Duodenal mucosa (tissue), 2 donors: ENCODE results near the gene MOV10L1.
"Not testable (repeated sequence)": the region's sequence is repeated elsewhere in the genome, so short reads cannot be mapped to it uniquely, and the experiment has no call there.

Source experiments
- H3K27ac ChIP-seq: one replicate; pipeline ENCODE4 v1.7.0; 2013; ENCODE audit warnings: low read depth, low read length
- H3K27me3 ChIP-seq, 2 donors: one replicate each; pipeline ENCODE4 v1.7.0; 2013; ENCODE audit warnings: low read length in 2 of 2, control low read depth in 1 of 2; ENCODE audit not compliant: insufficient read depth in 2 of 2, control insufficient read depth in 1 of 2
- H3K36me3 ChIP-seq, 2 donors: one replicate each; pipeline ENCODE4 v1.7.0; 2013; ENCODE audit warnings: low read length in 2 of 2, control low read depth in 1 of 2; ENCODE audit not compliant: insufficient read depth in 2 of 2, control insufficient read depth in 1 of 2
- H3K4me1 ChIP-seq, 2 donors: one replicate each; pipeline ENCODE4 v1.7.0; 2013; ENCODE audit warnings: low read length in 2 of 2, control low read depth in 1 of 2; ENCODE audit not compliant: insufficient read depth in 2 of 2, control insufficient read depth in 1 of 2
- H3K4me3 ChIP-seq, 2 donors: one replicate each; pipeline ENCODE4 v1.7.0; 2013; ENCODE audit warnings: low read length in 2 of 2, low read depth in 1 of 2
- H3K9ac ChIP-seq, 2 donors: one replicate each; pipeline ENCODE4 v1.7.0; 2013; ENCODE audit warnings: low read length in 2 of 2, low read depth in 1 of 2
- H3K9me3 ChIP-seq, 2 donors: one replicate each; pipeline ENCODE4 v1.7.0; 2013; ENCODE audit warnings: low read length in 2 of 2, control low read depth in 1 of 2; ENCODE audit not compliant: control insufficient read depth in 1 of 2

The MOV10L1 gene

DNA sequence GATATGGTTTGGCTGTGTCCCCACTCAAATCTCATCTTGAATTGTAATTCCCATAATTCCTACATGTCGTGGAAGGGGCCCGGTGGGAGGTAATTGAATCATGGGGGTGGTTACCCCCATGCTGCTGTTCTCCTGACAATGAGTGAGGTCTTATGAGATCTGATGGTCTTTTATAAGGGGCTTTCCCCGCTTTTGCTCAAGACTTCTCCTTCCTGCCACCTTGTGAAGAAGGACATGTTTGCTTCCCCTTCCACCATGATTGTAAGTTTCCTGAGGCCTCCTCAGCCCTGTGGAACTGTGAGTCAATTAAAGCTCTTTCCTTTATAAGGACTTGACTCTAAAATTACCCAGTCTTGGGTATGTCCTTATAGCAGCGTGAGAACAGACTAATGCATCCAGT lies 2.8 kb upstream of the MOV10L1 start:
- not testable (repeated sequence) for H3K36me3 ChIP-seq, H3K27me3 ChIP-seq, H3K9ac ChIP-seq, H3K4me3 ChIP-seq, H3K4me1 ChIP-seq, H3K27ac ChIP-seq, H3K9me3 ChIP-seq

DNA sequence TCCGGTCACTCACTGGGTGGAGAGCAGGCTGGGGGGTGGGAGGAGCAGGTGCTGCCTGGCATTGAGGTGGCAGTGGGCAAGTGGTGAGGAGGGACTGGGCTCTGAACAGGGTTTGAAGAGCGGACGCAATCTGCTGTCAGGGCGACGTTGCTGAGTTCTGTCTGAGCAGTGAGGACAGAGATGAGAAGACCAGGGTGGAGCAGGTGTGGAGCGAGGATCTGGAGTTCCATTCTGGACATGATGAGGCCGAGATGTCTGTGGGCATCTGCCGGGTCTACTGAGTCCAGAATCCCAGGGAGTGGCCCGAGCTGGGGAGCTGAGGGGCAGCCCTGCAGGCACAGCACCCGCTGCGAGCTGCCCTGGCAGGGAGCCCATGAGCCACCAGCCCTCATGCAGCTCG lies 2.2 kb upstream of the MOV10L1 start:
- Histone ChIP-seq H3K4me1 (peaks cover 0 to 5% of the 10 kb centered on the region in 2 donors), H3K4me3 (no peak overlapping the region), H3K27me3 (peaks cover 3 to 9% of the 10 kb centered on the region in 2 donors), H3K36me3 (no peaks in the 10 kb centered on the region), H3K9me3 (no peaks in the 10 kb centered on the region), H3K9ac (no peak overlapping the region), H3K27ac (no peak overlapping the region)

DNA sequence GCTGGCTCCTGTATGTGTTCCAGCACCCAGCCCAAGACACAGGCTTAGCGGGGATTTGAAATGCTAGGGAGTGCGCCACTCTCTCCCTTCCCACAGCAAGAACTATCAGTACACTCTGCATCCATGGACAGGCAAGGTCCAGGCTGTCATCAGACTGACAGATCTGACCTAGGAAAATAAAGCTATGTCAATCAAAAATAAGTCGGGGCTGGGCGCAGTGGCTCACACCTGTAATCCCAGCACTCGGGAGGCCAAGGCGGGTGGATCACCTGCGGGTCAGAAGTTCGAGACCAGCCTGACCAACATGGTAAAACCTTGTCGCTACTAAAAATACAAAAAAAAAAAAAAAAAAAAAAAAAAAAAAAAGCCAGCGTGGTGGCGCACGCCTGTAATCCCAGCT lies 1.7 kb upstream of the MOV10L1 start:
- H3K27me3 ChIP-seq, result peaks cover 3 to 9% of the 10 kb centered on the region in 2 donors
- peaks cover 0 to 3% of the 10 kb centered on the region in 2 donors for H3K4me1 ChIP-seq
- H3K4me3 ChIP-seq, result no peak overlapping the region
- no peaks in the 10 kb centered on the region for H3K9me3 ChIP-seq
- no peak overlapping the region for H3K9ac ChIP-seq
- H3K27ac ChIP-seq, result no peak overlapping the region
- no peaks in the 10 kb centered on the region for H3K36me3 ChIP-seq

DNA sequence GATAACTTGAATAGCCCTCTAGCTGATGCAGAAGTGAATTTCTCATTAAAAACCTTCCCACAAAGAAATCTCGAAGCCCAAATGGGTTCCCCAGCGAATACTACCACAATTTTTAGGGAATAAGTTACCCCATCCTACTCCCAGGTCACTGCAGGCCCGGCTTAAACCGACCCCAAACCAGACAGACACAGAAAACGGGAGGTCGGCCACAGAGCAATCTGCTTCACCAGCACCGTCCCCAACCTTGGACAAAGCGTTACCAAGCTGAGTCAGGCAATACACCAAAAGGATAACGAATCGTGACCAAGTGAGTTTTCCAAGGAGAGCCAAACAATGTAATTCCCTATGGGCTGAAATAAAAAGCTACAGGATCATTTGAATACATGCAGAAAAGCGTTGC lies 575 bp upstream of the MOV10L1 start:
- Histone ChIP-seq H3K4me1 (no peaks in the 10 kb centered on the region), H3K36me3 (no peaks in the 10 kb centered on the region), H3K9ac (no peak overlapping the region), H3K27ac (no peak overlapping the region), H3K9me3 (no peaks in the 10 kb centered on the region), H3K4me3 (no peak overlapping the region), H3K27me3 (peaks cover 4 to 9% of the 10 kb centered on the region in 2 donors)

DNA sequence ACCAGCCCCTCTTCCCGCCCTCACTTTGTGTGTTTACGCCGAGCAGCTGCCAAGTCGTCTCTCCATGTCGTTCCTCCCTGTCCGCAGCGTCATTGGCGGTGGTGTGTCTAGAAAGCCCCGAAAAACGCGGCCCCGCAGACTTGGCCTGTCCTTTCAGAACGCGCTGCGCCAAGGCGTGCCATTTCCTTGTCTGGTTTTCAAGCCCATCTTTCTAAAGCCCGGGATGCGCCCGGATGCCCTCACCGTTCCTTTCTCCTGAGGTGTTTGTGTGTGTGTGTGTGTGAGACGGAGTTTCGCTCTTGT lies 557 bp downstream of the MOV10L1 start:
- Histone ChIP-seq H3K27me3 (peaks cover 4 to 7% of the 10 kb centered on the region in 2 donors), H3K4me1 (no peaks in the 10 kb centered on the region), H3K4me3 (no peak overlapping the region), H3K9ac (no peak overlapping the region), H3K36me3 (no peaks in the 10 kb centered on the region), H3K27ac (no peak overlapping the region), H3K9me3 (no peaks in the 10 kb centered on the region)

DNA sequence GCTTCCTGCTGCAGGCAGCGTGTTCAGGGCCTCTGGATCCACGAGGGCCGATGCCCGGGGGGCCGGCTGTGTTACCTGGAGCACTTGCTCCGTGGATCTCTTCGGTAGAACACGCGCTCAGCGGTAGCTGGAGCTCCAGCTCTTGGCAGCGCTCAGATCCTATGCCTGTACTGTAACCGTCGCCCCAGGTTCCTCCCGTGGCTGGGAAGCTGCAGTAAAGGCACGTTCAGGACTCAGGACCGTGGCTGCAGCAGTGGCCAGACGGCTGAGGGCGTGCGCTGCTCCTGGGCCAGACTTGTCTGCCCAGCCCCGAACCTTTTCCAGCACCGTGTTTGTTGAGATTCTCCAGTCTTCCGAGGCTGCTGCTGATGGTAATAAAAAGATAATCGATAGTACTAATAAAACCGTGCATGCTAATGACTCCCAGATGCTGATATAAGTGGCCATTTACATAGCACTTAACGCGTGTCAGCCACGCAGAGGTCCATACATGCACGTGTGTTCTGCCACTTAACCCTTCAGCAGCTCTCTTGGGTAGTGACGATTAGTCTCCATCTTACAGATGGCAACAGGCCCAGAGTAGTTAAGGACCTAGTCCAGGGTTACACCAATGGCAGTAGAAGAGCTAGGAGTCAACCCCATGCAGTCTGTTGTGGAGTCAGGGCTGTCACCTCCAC lies 1.4 kb downstream of the MOV10L1 start:
- Histone ChIP-seq H3K36me3 (no peaks in the 10 kb centered on the region), H3K4me1 (no peaks in the 10 kb centered on the region), H3K9ac (no peak overlapping the region), H3K27me3 (peaks cover 4% of the 10 kb centered on the region in 2 donors), H3K27ac (no peak overlapping the region), H3K9me3 (no peaks in the 10 kb centered on the region), H3K4me3 (no peak overlapping the region)

DNA sequence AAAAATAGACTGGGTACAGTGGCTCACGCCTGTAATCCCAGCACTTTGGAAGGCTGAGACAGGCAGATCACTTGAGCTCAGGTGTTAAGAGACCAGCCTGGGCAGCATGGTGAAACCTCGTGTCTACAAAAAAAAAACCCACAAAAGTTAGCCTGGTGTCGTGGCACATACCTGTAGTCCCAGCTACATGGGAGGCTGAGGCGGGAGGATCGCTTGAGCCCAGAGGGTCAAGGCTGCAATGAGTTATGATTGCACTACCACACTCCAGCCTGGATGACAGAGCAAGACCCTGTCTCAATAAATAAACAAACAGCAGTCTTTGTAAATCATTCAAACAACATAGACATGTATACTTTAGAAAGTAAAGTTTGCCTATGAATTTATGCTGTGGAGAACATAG lies 2.5 kb downstream of the MOV10L1 start:
- Histone ChIP-seq H3K27me3 (peaks cover 4 to 8% of the 10 kb centered on the region in 2 donors), H3K4me3 (no peak overlapping the region)

DNA sequence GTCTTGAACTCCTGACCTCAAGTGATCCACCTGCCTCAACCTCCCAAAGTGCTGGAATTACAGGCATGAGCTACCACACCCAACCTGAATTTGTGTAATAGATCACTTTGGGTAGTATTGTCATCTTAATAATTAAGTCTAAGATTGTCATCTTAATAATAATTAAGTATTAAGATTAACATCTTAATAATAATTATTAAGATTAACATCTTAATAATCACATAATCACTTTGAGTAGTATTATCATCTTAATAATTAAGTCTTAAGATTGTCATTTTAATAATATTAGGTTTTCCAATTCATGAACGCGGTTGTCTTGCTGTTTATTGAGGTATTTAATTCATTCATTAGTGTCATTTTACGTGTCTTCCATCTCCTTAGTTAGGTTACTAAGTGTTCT lies 8.2 kb downstream of the MOV10L1 start:
- H3K4me3 ChIP-seq, result no peak overlapping the region
- H3K9me3 ChIP-seq, result no peaks in the 10 kb centered on the region
- peaks cover 4% of the 10 kb centered on the region in 2 donors for H3K27me3 ChIP-seq
- H3K4me1 ChIP-seq, result no peaks in the 10 kb centered on the region
- no peak overlapping the region for H3K9ac ChIP-seq
- no peak overlapping the region for H3K27ac ChIP-seq
- no peaks in the 10 kb centered on the region for H3K36me3 ChIP-seq

More for the DNA sequence above, 2.5 kb downstream of the MOV10L1 start:
- Histone ChIP-seq H3K36me3 (no peaks in the 10 kb centered on the region), H3K4me1 (no peaks in the 10 kb centered on the region), H3K9me3 (no peaks in the 10 kb centered on the region), H3K27ac (no peak overlapping the region), H3K9ac (no peak overlapping the region)

DNA sequence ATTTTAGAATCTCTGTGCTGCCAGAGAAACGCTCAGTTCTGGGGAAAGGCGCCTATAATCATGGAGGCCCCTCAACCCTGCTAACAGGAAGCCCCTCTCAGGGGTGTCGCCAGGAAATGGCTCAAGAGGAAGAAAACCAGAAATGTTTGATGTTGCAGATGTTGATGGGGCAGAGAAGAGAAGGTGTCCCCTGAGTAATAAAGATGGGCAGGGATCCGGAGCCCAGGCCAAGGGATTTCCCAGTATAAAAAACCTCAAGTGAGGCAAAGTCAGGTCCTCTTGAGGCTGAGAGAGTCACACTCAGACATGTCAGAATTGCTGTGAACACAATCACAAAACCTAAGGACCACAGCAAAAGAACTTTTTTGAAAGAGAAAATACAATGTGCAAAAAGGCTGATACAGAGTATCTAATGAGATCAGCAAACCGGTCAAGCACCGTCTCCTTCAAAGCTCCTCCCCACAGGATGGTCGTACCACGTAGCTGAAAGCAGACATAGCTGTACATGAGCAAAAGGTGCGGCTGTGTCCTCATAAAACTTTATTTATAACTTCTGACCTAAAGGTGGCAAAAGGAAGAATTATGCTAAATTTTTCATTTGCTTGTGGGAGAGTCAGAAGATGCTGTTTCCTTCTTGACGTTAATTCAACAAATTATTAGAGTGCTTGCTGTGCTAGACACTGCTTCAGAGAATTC lies 12.2 kb downstream of the MOV10L1 start:
- Histone ChIP-seq H3K4me1 (no peaks in the 10 kb centered on the region), H3K36me3 (no peaks in the 10 kb centered on the region), H3K9ac (no peak overlapping the region), H3K9me3 (no peaks in the 10 kb centered on the region), H3K27me3 (no peaks in the 10 kb centered on the region), H3K27ac (no peak overlapping the region), H3K4me3 (no peak overlapping the region)

DNA sequence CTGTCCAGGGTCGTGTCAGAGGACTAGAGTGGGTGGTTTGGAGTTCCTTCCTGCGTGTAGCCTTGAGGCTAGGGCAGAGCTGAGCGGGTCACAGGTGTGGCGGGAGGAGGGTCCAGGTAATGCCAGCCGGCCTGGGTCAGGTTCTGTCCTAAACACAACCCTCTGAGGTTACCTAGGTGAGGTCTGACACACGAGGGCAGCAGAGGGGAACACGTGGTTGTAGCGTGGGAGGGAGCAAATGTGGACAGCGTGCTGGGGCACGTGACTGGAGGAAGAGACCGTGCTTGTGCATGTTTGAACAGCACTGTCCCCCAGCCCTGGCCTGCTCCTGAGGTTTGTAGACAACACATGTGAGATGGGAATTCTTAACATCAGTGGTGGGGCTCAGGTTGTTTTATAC lies 13.1 kb downstream of the MOV10L1 start:
- H3K9me3 ChIP-seq, result no peaks in the 10 kb centered on the region
- no peaks in the 10 kb centered on the region for H3K4me1 ChIP-seq
- no peaks in the 10 kb centered on the region for H3K36me3 ChIP-seq
- no peaks in the 10 kb centered on the region for H3K27me3 ChIP-seq
- no peak overlapping the region for H3K4me3 ChIP-seq
- H3K27ac ChIP-seq, result no peak overlapping the region
- H3K9ac ChIP-seq, result no peak overlapping the region
